ENCODE results near the gene MUC5B.

Gene MUC5B

GRCh38 chr11:1238767-1239595 is 16.1 kb downstream of the MUC5B start:
- Histone ChIP-seq H3K4me3 (IDR thresholded peaks at IDR 0.05; ENCODE audit: insufficient read depth, low read depth, low read length) (no peak overlapping the region), H3K27me3 (ENCODE audit: insufficient read depth, low read depth) (peaks cover 41% of the 10 kb centered on the region), H4K20me1 (ENCODE audit: insufficient read depth) (no peaks in the 10 kb centered on the region), H3K4me1 (ENCODE audit: low read depth, poor library complexity, severe bottlenecking) (no peaks in the 10 kb centered on the region), H3K27ac (no peak overlapping the region), H3K79me2 (ENCODE audit: insufficient read depth, low read depth) (no peaks in the 10 kb centered on the region), H3K9ac (no peak overlapping the region), H3K36me3 (ENCODE audit: insufficient read depth) (no peaks in the 10 kb centered on the region), H3K4me2 (no peak overlapping the region), H2AFZ (ENCODE audit: low read depth) (no peak overlapping the region)
- no peak for TF ChIP-seq CTCF (conservative IDR thresholded peaks at IDR 0.05; ENCODE audit: low read depth, low read length)

DNA sequence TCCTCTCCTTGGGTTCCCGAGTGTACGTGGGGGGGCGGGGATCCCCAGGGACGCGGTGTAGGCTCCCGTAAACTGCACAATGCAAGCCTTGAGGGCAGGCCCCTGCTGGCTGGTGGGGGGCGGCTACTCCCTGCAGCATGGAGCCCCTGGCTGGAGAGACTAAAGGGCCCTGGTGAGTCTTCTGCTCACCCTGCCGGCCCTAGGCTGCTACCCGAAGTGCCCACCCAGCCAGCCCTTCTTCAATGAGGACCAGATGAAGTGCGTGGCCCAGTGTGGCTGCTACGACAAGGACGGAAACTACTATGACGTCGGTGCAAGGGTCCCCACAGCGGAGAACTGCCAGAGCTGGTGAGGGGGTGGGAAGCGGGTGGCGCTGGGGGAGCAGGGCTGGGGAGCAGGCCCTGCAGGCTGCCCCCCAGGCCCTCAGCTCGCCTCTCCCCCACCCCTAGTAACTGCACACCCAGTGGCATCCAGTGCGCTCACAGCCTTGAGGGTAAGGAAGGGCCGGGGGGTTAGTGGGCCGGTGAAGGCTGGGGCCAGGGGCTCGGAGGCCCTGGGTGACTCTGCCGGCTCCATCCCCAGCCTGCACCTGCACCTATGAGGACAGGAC is 16.8 kb downstream of the MUC5B start:
- H3K9ac ChIP-seq = no peak overlapping the region
- no peak overlapping the region for H3K27ac ChIP-seq
- H3K4me3 ChIP-seq (IDR thresholded peaks at IDR 0.05; ENCODE audit: insufficient read depth, low read depth, low read length) = no peak overlapping the region
- H3K79me2 ChIP-seq (ENCODE audit: insufficient read depth, low read depth) = no peaks in the 10 kb centered on the region
- H4K20me1 ChIP-seq (ENCODE audit: insufficient read depth) = no peaks in the 10 kb centered on the region
- H3K27me3 ChIP-seq (ENCODE audit: insufficient read depth, low read depth) = peaks cover 37% of the 10 kb centered on the region
- H2AFZ ChIP-seq (ENCODE audit: low read depth) = no peak overlapping the region
- no peaks in the 10 kb centered on the region for H3K36me3 ChIP-seq (ENCODE audit: insufficient read depth)
- H3K4me2 ChIP-seq = no peak overlapping the region
- TF ChIP-seq CTCF (conservative IDR thresholded peaks at IDR 0.05; ENCODE audit: low read depth, low read length) = no peak
- no peaks in the 10 kb centered on the region for H3K4me1 ChIP-seq (ENCODE audit: low read depth, poor library complexity, severe bottlenecking)

DNA sequence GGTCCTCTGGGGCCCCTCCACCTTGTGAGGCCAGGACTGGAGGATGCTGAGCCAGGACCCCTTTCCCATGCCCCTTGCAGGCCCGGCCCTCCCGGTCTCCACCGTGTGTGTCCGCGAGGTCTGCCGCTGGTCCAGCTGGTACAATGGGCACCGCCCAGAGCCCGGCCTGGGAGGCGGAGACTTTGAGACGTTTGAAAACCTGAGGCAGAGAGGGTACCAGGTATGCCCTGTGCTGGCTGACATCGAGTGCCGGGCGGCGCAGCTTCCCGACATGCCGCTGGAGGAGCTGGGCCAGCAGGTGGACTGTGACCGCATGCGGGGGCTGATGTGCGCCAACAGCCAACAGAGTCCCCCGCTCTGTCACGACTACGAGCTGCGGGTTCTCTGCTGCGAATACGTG is 17.9 kb downstream of the MUC5B start:
- Histone ChIP-seq H3K27ac (no peak overlapping the region), H3K4me3 (IDR thresholded peaks at IDR 0.05; ENCODE audit: insufficient read depth, low read depth, low read length) (no peak overlapping the region)

DNA sequence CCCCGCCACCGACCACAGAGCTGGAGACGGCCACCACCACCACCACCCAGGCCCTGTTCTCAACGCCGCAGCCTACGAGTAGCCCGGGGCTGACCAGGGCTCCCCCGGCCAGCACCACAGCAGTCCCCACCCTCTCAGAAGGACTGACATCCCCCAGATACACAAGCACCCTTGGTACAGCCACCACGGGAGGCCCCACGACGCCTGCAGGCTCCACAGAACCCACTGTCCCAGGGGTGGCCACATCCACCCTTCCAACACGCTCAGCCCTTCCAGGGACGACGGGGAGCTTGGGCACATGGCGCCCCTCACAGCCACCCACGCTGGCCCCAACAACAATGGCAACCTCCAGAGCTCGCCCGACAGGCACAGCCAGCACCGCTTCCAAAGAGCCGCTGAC is 18.8 kb downstream of the MUC5B start:
- Histone ChIP-seq H3K4me1 (ENCODE audit: low read depth, poor library complexity, severe bottlenecking) (no peaks in the 10 kb centered on the region), H2AFZ (ENCODE audit: low read depth) (no peak overlapping the region), H3K4me3 (IDR thresholded peaks at IDR 0.05; ENCODE audit: insufficient read depth, low read depth, low read length) (no peak overlapping the region), H3K9ac (no peak overlapping the region), H3K4me2 (no peak overlapping the region), H3K27me3 (ENCODE audit: insufficient read depth, low read depth) (peaks cover 20% of the 10 kb centered on the region; the same call in 1 of the 2 replicates), H4K20me1 (ENCODE audit: insufficient read depth) (no peaks in the 10 kb centered on the region), H3K36me3 (ENCODE audit: insufficient read depth) (no peaks in the 10 kb centered on the region), H3K79me2 (ENCODE audit: insufficient read depth, low read depth) (no peaks in the 10 kb centered on the region), H3K27ac (no peak overlapping the region)
- TF ChIP-seq CTCF (conservative IDR thresholded peaks at IDR 0.05; ENCODE audit: low read depth, low read length) = no peak

More for the DNA sequence above, 17.9 kb downstream of the MUC5B start:
- Histone ChIP-seq H3K4me2 (no peak overlapping the region), H3K79me2 (ENCODE audit: insufficient read depth, low read depth) (no peaks in the 10 kb centered on the region), H2AFZ (ENCODE audit: low read depth) (no peak overlapping the region), H3K27me3 (ENCODE audit: insufficient read depth, low read depth) (peaks cover 27% of the 10 kb centered on the region), H4K20me1 (ENCODE audit: insufficient read depth) (no peaks in the 10 kb centered on the region), H3K9ac (no peak overlapping the region), H3K36me3 (ENCODE audit: insufficient read depth) (no peaks in the 10 kb centered on the region), H3K4me1 (ENCODE audit: low read depth, poor library complexity, severe bottlenecking) (no peaks in the 10 kb centered on the region)
- no peak for TF ChIP-seq CTCF (conservative IDR thresholded peaks at IDR 0.05; ENCODE audit: low read depth, low read length)

All from KMS-11 (cell line).